Esophagus (tissue), 2 donors: ENCODE data around the gene RBMS3. TPM values are rescaled to one million over a fixed set of nuclear protein-coding genes. Genes with fewer than 3 reads are reported as not detected.

Experiments
- H3K27ac ChIP-seq, 2 donors: one replicate each; pipeline ENCODE4 v1.5.1; 2013; ENCODE audit warnings: low read depth in 2 of 2, mild to moderate bottlenecking in 2 of 2, inconsistent platforms in 1 of 2, low read length in 1 of 2, moderate library complexity in 1 of 2
- H3K27me3 ChIP-seq, 2 donors: one replicate each; pipeline ENCODE4 v1.6.1; 2013; ENCODE audit warnings: low read length in 2 of 2, control low read depth in 1 of 2, mild to moderate bottlenecking in 1 of 2; ENCODE audit not compliant: insufficient read depth in 2 of 2, control insufficient read depth in 1 of 2
- H3K36me3 ChIP-seq, 2 donors: one replicate each; pipeline ENCODE4 v1.6.1; 2013; ENCODE audit warnings: low read length in 1 of 2; ENCODE audit not compliant: control insufficient read depth in 2 of 2, insufficient read depth in 2 of 2
- H3K4me1 ChIP-seq, 2 donors: one replicate each; pipeline ENCODE4 v1.6.1; 2013; ENCODE audit warnings: low read length in 1 of 2; ENCODE audit not compliant: control insufficient read depth in 2 of 2, insufficient read depth in 2 of 2
- H3K4me3 ChIP-seq, 2 donors: one replicate each; pipeline ENCODE4 v1.5.1; 2013; ENCODE audit warnings: low read length in 2 of 2, mild to moderate bottlenecking in 2 of 2, low read depth in 1 of 2, moderate library complexity in 1 of 2
- H3K9me3 ChIP-seq, 2 donors: one replicate each; pipeline ENCODE4 v1.6.1; 2013; ENCODE audit warnings: mild to moderate bottlenecking in 2 of 2, low read depth in 1 of 2, low read length in 1 of 2, moderate library complexity in 1 of 2; ENCODE audit not compliant: control insufficient read depth in 2 of 2, insufficient read depth in 1 of 2
- WGBS, 2 donors: extraction: QIAGEN DNeasy Blood & Tissue Kit; methylation state at CpG; one replicate each; pipeline ENCODE4 v1.1.7; 2013; 5-methylcytosine and 5-hydroxymethylcytosine counted together
- polyA plus RNA-seq, 2 donors: library from polyadenylated mRNA; stranded (reverse); fragments of 200-250 nt; gene quantifications; one replicate each; pipeline ENCODE4 v1.2.3, GENCODE V29; 2013
- donor health status: healthy with polysubstance abuse.
- donor health status: Bipolar disorder and iron deficiency.

Gene RBMS3
- polyA plus RNA-seq, 2 donors = 1.1 to 1.7 TPM

DNA sequence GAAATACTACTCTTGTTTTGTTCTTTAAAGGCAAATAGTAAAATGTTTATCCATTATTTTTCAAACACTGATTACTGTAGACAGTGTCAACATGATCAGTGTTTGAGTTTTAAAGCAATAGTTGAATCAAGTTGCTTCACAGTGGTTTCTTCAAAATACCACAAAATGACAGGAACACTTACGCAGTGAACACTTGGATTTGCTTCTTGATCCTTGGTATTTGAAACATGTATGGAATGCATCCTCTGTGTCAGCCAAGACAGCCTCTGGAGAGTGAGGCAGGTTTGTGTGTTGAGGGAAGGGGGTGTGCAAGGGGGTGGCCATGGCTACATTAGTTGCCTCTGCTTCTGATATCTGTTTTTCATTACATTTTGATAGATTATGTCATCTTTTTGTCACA is 413.0 kb downstream of the RBMS3 start:
- peak overlapping the region in 1 of 2 donors; percentile 22 for H3K27ac ChIP-seq
- H3K9me3 ChIP-seq = no peaks in the 10 kb centered on the region
- WGBS, 2 donors = 59 to 67% methylated on average over 1 of the region's 1 CpG
- H3K27me3 ChIP-seq = no peaks in the 10 kb centered on the region
- no peaks in the 10 kb centered on the region for H3K36me3 ChIP-seq
- no peaks in the 10 kb centered on the region for H3K4me1 ChIP-seq
- H3K4me3 ChIP-seq = no peak overlapping the region

DNA sequence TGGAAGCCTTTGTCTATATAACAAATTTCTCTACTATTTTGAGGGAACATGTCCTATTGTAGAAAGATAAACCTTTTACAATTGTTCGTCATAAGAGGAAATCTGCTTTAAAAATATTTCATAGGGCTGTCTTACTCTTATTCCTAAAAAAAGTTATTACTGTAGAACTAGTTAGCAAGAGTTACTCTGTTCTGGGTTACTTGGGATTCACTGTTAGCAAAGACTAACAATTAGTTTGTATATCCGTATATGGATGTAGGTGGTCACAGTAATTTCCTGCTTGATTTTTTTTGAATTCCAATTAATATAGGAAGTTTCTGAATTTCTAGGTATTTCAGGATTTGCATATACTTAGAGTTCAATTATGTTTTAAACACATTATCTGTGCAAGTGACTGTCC is 413.5 kb downstream of the RBMS3 start:
- Histone ChIP-seq H3K9me3 (no peaks in the 10 kb centered on the region), H3K4me3 (no peak overlapping the region), H3K27me3 (no peaks in the 10 kb centered on the region), H3K27ac (no peak overlapping the region), H3K36me3 (no peaks in the 10 kb centered on the region), H3K4me1 (no peaks in the 10 kb centered on the region)
- WGBS, 2 donors = 82 to 86% methylated on average over 2 of the region's 2 CpGs

DNA sequence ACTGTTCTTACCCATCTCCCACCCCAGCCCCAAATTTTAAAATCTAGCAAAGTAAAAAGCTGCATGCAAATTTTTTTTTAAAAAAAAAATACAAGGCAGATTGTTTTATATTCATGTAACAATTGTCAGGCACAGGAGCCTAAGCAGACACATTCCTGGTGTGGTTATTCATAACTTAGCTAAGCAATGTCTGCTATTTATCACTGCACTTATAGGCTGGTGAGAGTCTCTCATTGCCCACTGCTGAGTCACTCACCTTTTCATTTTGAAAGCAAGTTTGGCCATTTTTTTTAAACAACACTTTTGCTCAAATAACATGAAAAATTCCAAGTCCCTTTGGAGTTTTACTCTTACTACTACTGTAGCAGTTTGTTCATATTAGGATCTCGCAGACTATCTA is 413.9 kb downstream of the RBMS3 start:
- Histone ChIP-seq H3K9me3 (no peaks in the 10 kb centered on the region), H3K36me3 (no peaks in the 10 kb centered on the region), H3K4me1 (no peaks in the 10 kb centered on the region), H3K27ac (no peak overlapping the region), H3K4me3 (no peak overlapping the region), H3K27me3 (no peaks in the 10 kb centered on the region)
- WGBS, 2 donors = 85 to 88% methylated on average over 1 of the region's 1 CpG

DNA sequence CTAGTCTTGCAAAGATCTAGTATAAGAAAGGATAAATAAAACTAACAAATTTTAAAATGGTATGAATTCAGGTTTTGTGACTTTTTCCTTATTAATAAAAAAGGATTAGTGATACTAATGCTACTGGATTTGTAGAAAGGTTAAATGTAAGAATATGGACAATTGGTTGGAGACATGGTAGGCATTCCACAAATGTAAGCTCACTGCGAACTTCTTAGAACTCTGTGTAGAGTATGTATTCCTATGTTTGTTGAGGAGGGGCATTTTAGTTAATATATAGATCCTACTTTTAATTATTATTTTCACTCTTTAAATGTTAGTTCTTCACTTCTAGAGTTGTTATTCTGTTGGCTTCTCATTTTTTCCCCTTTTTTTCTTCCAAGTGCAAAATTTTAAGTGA is 414.3 kb downstream of the RBMS3 start:
- H3K9me3 ChIP-seq = no peaks in the 10 kb centered on the region
- 69 to 92% methylated on average over 1 of the region's 1 CpG for WGBS, 2 donors
- H3K4me1 ChIP-seq = no peaks in the 10 kb centered on the region
- H3K27ac ChIP-seq = no peak overlapping the region
- no peaks in the 10 kb centered on the region for H3K36me3 ChIP-seq
- H3K27me3 ChIP-seq = no peaks in the 10 kb centered on the region
- no peak overlapping the region for H3K4me3 ChIP-seq

DNA sequence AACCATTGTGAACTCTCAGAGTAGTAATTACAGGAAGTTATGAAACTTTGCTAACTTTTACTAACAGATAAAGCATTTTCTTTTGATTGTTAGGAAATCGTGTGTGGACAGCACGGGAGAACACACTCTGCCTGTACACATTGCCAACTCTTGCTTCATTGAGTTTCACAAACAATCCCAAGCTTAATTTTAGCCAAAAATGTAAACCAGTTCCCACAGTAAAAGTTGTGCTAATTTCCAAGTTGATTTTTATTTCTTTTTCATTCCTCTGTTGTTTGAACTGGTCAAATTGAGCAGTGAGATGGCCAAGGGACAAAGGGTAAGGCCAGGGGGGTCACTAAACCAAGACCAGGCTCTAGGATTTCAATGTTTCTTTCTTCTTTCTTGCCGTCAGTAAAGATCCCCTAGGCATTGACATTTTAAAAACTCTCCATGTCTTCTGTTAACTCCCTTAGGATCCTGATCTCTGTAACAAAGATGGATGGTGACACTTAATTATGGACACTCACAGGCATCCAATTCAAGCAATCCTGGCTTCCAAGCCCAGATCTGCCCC is 414.9 kb downstream of the RBMS3 start:
- no peaks in the 10 kb centered on the region for H3K9me3 ChIP-seq
- no peaks in the 10 kb centered on the region for H3K36me3 ChIP-seq
- 22 to 32% methylated on average over 3 of the region's 3 CpGs for WGBS, 2 donors
- no peaks in the 10 kb centered on the region for H3K27me3 ChIP-seq
- peak overlapping the region; percentile 31 to 77 for H3K27ac ChIP-seq
- H3K4me3 ChIP-seq = no peak overlapping the region
- H3K4me1 ChIP-seq = no peaks in the 10 kb centered on the region

DNA sequence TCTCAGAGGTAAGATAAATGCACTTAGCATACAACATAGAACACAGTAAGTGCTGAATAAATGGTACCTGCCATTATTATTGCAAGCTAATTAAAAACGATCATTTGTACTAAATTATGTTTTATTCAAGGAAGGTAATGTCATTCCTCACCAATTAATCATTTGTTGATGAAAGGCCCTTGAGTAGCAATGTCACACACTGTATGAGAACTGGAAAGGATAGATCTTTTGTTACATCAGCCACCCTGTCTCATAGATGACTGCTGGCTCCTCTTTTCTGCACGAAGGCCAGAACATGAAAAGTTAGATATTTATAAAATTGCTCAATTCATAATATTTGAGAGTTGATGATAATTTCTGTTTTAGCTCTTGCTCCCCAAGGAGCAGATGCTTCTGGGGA is 415.4 kb downstream of the RBMS3 start:
- WGBS, 2 donors = 72 to 81% methylated on average over 2 of the region's 2 CpGs
- peaks cover 0 to 1% of the 10 kb centered on the region in 2 donors for H3K9me3 ChIP-seq
- H3K27ac ChIP-seq = peak overlapping the region in 1 of 2 donors; percentile 10
- H3K36me3 ChIP-seq = no peaks in the 10 kb centered on the region
- no peaks in the 10 kb centered on the region for H3K4me1 ChIP-seq
- H3K4me3 ChIP-seq = no peak overlapping the region
- H3K27me3 ChIP-seq = no peaks in the 10 kb centered on the region

DNA sequence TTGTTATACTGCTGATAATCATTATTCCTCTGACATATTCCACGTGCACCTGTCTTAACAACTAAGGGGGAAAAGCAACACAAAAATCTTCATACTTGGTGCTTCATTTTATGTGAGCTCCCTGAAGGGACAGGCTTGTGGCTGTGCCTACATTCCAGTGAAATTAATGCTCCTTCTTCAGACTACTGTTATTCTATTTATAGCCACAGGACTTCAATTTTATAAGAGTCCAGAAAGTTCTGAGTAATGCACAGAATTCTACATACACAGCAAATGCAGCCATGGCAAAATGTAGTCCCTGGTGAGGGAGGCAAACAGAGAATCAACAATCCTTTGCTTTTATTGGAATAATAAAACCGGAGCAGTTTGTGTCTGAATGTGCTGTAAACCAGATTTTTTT is 417.1 kb downstream of the RBMS3 start:
- Histone ChIP-seq H3K27me3 (no peaks in the 10 kb centered on the region), H3K4me1 (no peaks in the 10 kb centered on the region), H3K4me3 (no peak overlapping the region), H3K36me3 (no peaks in the 10 kb centered on the region), H3K27ac (no peak overlapping the region), H3K9me3 (peaks cover 0 to 4% of the 10 kb centered on the region in 2 donors)
- WGBS, 2 donors = 70 to 81% methylated on average over 2 of the region's 2 CpGs

DNA sequence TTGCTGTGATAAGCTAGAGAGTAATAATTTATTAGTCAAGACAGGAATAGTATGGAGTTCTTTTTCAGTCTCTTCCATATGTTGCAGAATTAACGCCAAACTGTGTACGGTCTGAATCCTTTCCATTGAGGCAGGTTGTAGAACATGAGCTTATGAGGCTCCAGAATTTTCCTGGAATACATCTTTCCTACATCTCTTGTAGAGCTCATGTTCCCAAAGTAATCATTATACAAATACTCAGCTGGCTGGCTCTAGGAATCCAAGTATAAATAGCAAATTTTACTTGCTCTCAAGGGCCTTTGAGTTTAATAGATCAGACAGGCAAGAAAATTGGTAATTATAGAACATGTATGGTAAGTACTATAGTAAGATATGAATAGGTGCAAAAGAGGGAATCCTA is 419.4 kb downstream of the RBMS3 start:
- WGBS, 2 donors = 98% methylated on average over 2 of the region's 2 CpGs
- Histone ChIP-seq H3K27ac (no peak overlapping the region), H3K36me3 (no peaks in the 10 kb centered on the region), H3K27me3 (no peaks in the 10 kb centered on the region), H3K4me1 (no peaks in the 10 kb centered on the region), H3K4me3 (no peak overlapping the region), H3K9me3 (peaks cover 0 to 4% of the 10 kb centered on the region in 2 donors)

DNA sequence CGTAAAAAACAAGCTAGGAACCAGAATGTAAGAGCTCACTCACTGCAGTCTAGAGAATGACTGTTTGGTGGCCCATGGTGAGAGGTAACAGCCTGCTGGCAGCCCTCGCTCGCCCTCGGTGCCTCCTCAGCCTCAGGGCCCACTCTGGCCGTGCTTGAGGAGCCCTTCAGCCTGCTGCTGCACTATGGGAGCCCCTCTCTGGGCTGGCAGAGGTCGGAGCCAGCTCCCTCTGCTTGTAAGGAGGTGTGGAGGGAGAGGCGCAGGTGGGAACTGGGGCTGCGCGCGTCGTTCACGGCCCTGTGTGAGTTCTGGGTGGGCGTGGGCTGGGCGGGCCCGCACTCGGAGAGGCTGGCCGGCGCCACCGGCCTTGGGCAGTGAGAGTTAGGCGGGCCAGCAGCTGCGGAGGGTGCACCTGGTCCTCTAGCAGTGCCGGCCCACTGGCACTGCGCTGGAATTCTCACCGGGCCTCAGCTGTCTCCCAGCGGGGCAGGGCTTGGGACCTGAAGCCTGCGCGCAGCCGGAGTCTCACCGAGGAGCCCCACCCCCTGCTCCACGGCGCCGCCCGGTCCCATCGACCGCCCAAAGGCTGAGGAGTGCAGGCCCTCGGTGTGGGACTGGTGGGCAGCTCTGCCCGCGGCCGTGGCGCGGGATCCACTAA is 420.6 kb downstream of the RBMS3 start:
- 94 to 96% methylated on average over 41 of the region's 41 CpGs for WGBS, 2 donors
- no peaks in the 10 kb centered on the region for H3K27me3 ChIP-seq
- no peak overlapping the region for H3K4me3 ChIP-seq
- H3K27ac ChIP-seq = no peak overlapping the region
- no peaks in the 10 kb centered on the region for H3K4me1 ChIP-seq
- H3K36me3 ChIP-seq = no peaks in the 10 kb centered on the region
- H3K9me3 ChIP-seq = peaks cover 0 to 4% of the 10 kb centered on the region in 2 donors
